HEK293 (cell line): ENCODE results near the gene L3MBTL3.

Experiments used
- CTCF ChIA-PET: fragments of 350-600 bp; formaldehyde crosslinking; extraction: SDS; loops from one replicate; lab custom pipeline; 2021; ENCODE audit warnings: antibody characterized with exemption; lab: Yijun Ruan, JAX
- POLR2A ChIA-PET: fragments of 300-600 bp; formaldehyde crosslinking; extraction: SDS; loops from one replicate; lab custom pipeline; 2020; ENCODE audit warnings: antibody characterized with exemption, inconsistent platforms; lab: Yijun Ruan, JAX
- H3K27ac ChIP-seq: fragments of 200-500 bp; sonication (Bioruptor generic); 2 replicates; pipeline ENCODE4 v1.5.1; 2014; ENCODE audit warnings: low read depth, low read length, control low read depth, inconsistent platforms; ENCODE audit errors: extremely low read depth
- H3K36me3 ChIP-seq, 2 experiments: fragments of 200-500 bp in 1 of 2; sonication (Bioruptor generic) in 1 of 2; 1 replicate in 1 of 2; 2 replicates in 1 of 2; pipeline ENCODE4 v1.5.1; 2014 to 2017; ENCODE audit warnings: inconsistent platforms in 2 of 2, low read length in 2 of 2; ENCODE audit not compliant: control insufficient read depth in 2 of 2, insufficient read depth in 1 of 2
- H3K4me1 ChIP-seq: fragments of 200-500 bp; sonication (Bioruptor generic); 2 replicates; pipeline ENCODE4 v1.5.1; 2014; ENCODE audit warnings: mild to moderate bottlenecking, low read length, inconsistent platforms; ENCODE audit not compliant: control insufficient read depth, insufficient read depth
- H3K4me3 ChIP-seq: 2 replicates; pipeline ENCODE4 v1.5.1; 2011; ENCODE audit warnings: low read depth, mild to moderate bottlenecking, control low read depth, low read length, moderate library complexity
- H3K9me3 ChIP-seq: fragments of 200-500 bp; sonication (Bioruptor generic); 2 replicates; pipeline ENCODE4 v1.5.1; 2014; ENCODE audit warnings: low read depth, low read length, inconsistent platforms; ENCODE audit not compliant: control insufficient read depth, insufficient read depth
- GLI2 ChIP-seq: fragments of 450-650 bp; formaldehyde crosslinking; IDR thresholded peaks from 2 replicates; pipeline ENCODE4; 2017; ENCODE audit warnings: missing biosample characterization, missing genetic modification characterization, low read depth, borderline replicate concordance
- HOXA7 ChIP-seq: sonication (generic); formaldehyde crosslinking; IDR thresholded peaks from 2 replicates; pipeline ENCODE4 v1.8.1; 2022; ENCODE audit warnings: missing genetic modification reagents, borderline replicate concordance
- KLF10 ChIP-seq: fragments of 450-650 bp; IDR thresholded peaks from 2 replicates; pipeline ENCODE4 v1.5.1; 2018; ENCODE audit warnings: missing biosample characterization, mild to moderate bottlenecking, missing genetic modification characterization
- MYNN ChIP-seq: fragments of 450-650 bp; formaldehyde crosslinking; IDR thresholded peaks from 2 replicates; pipeline ENCODE4 v1.5.1; 2016; ENCODE audit warnings: missing biosample characterization, missing genetic modification characterization, borderline replicate concordance
- PBX3 ChIP-seq: sonication (generic); formaldehyde crosslinking; IDR thresholded peaks from 2 replicates; pipeline ENCODE4 v1.8.1; 2022; ENCODE audit warnings: mild to moderate bottlenecking, moderate library complexity, missing genetic modification reagents
- PRDM2 ChIP-seq: fragments of 450-650 bp; formaldehyde crosslinking; IDR thresholded peaks from 2 replicates; pipeline ENCODE4 v1.5.1; 2016; ENCODE audit warnings: missing biosample characterization, missing genetic modification characterization, borderline replicate concordance
- REST ChIP-seq: fragments of 450-650 bp; formaldehyde crosslinking; IDR thresholded peaks from 2 replicates; pipeline ENCODE4 v1.5.1; 2016; ENCODE audit warnings: missing biosample characterization, missing genetic modification characterization
- SCRT2 ChIP-seq: fragments of 450-650 bp; formaldehyde crosslinking; IDR thresholded peaks from 2 replicates; pipeline ENCODE4 v1.5.1; 2016; ENCODE audit warnings: missing biosample characterization, missing genetic modification characterization
- TCF7L2 ChIP-seq: IDR thresholded peaks from 2 replicates; pipeline ENCODE4 v1.6.1; 2011; ENCODE audit warnings: low read depth, mild to moderate bottlenecking, inconsistent platforms, low read length, moderate library complexity, borderline replicate concordance
- ZBTB6 ChIP-seq: fragments of 450-650 bp; formaldehyde crosslinking; IDR thresholded peaks from 2 replicates; pipeline ENCODE4 v1.5.1; 2017; ENCODE audit warnings: missing biosample characterization, missing genetic modification characterization
- ZBTB8A ChIP-seq: fragments of 450-650 bp; formaldehyde crosslinking; IDR thresholded peaks from 2 replicates; pipeline ENCODE4 v1.5.1; 2016; ENCODE audit warnings: missing biosample characterization, missing genetic modification characterization
- ZNF140 ChIP-seq: fragments of 450-650 bp; formaldehyde crosslinking; IDR thresholded peaks from 2 replicates; pipeline ENCODE4 v1.5.1; 2016; ENCODE audit warnings: missing biosample characterization, missing genetic modification characterization
- ZNF354C ChIP-seq: fragments of 450-650 bp; formaldehyde crosslinking; IDR thresholded peaks from 2 replicates; pipeline ENCODE4 v1.5.1; 2016; ENCODE audit warnings: missing biosample characterization, missing genetic modification characterization, low read depth, borderline replicate concordance
- ZNF391 ChIP-seq: fragments of 450-650 bp; formaldehyde crosslinking; IDR thresholded peaks from 2 replicates; pipeline ENCODE4 v1.5.1; 2016; ENCODE audit warnings: low read depth, missing biosample characterization, missing genetic modification characterization, borderline replicate concordance
- ZNF529 ChIP-seq: fragments of 450-650 bp; formaldehyde crosslinking; IDR thresholded peaks from 2 replicates; pipeline ENCODE4 v1.5.1; 2017; ENCODE audit warnings: missing genetic modification characterization, missing biosample characterization; ENCODE audit not compliant: insufficient replicate concordance
- ZNF701 ChIP-seq: fragments of 450-650 bp; formaldehyde crosslinking; IDR thresholded peaks from 2 replicates; pipeline ENCODE4 v1.5.1; 2016; ENCODE audit warnings: missing biosample characterization, missing genetic modification characterization
- ZNF792 ChIP-seq: fragments of 450-650 bp; formaldehyde crosslinking; IDR thresholded peaks from 2 replicates; pipeline ENCODE4 v1.5.1; 2016; ENCODE audit warnings: missing biosample characterization, missing genetic modification characterization
- ZSCAN23 ChIP-seq: fragments of 450-650 bp; formaldehyde crosslinking; IDR thresholded peaks from 2 replicates; pipeline ENCODE4 v1.5.1; 2016; ENCODE audit warnings: missing biosample characterization, missing genetic modification characterization

The L3MBTL3 gene

GRCh38 chr6:130156908-130157307 lies 138.5 kb downstream of the L3MBTL3 start (continued):
- no peak for TF ChIP-seq PRDM2 (tag by site-specific recombination)
- no peak for TF ChIP-seq HOXA7 (CRISPR knock-in tag)
- no peak for TF ChIP-seq PBX3 (CRISPR knock-in tag)
- TF ChIP-seq SCRT2: no peak
- TF ChIP-seq KLF10: no peak
- no peak for TF ChIP-seq ZNF701 (tag by site-specific recombination)
- peak; percentile 47; the same call in 1 of the 2 replicates for TF ChIP-seq MYNN
- TF ChIP-seq ZNF354C (tag by site-specific recombination): no peak
- peak; percentile 72; the same call in 1 of the 2 replicates for TF ChIP-seq ZNF140 (tag by site-specific recombination)
- no peak for TF ChIP-seq ZNF792 (tag by site-specific recombination)
- peak; percentile 69 for TF ChIP-seq REST
- TF ChIP-seq ZSCAN23 (tag by site-specific recombination): no peak
- peak; percentile 68 for TF ChIP-seq ZBTB8A (tag by site-specific recombination)
- peak; percentile 18; the same call in 1 of the 2 replicates for TF ChIP-seq GLI2 (tag by site-specific recombination)
- no peak for TF ChIP-seq ZNF529 (tag by site-specific recombination)
- TF ChIP-seq ZBTB6 (tag by site-specific recombination): no peak

GRCh38 chr6:130158056-130158455 lies 139.7 kb downstream of the L3MBTL3 start:
- Histone ChIP-seq H3K36me3 (no peaks in the 10 kb centered on the region), H3K9me3 (no peaks in the 10 kb centered on the region), H3K27ac (no peak overlapping the region), H3K4me3 (no peak overlapping the region), H3K4me1 (no peaks in the 10 kb centered on the region)
- ChIA-PET POLR2A (no interaction called here), CTCF (no interaction called here)
- TF ChIP-seq ZNF391 (tag by site-specific recombination) (no peak), ZNF792 (tag by site-specific recombination) (no peak), PRDM2 (tag by site-specific recombination) (no peak), TCF7L2 (no peak)
